Liver (tissue), 9 donors: ENCODE data around the gene BCLAF1. TPM values are rescaled to one million over a fixed set of nuclear protein-coding genes. Genes with fewer than 3 reads are reported as not detected.

Experiments used
- DNase-seq: peaks from one replicate; pipeline ENCODE4 v3.0.0-alpha.2; 2017; ENCODE audit warnings: low spot score
- H3K27ac ChIP-seq, 2 donors: one replicate each; pipeline ENCODE4 v1.7.0; 2013; ENCODE audit warnings: inconsistent platforms in 2 of 2, low read length in 2 of 2, control low read depth in 1 of 2, low read depth in 1 of 2, mild to moderate bottlenecking in 1 of 2
- H3K27me3 ChIP-seq, 4 donors: one replicate each; pipeline versions ENCODE4 v1.6.1 to v1.7.0; 2013; ENCODE audit warnings: low read length in 3 of 4, inconsistent platforms in 1 of 4, mild to moderate bottlenecking in 1 of 4, moderate library complexity in 1 of 4; ENCODE audit not compliant: control insufficient read depth in 4 of 4, insufficient read depth in 4 of 4
- H3K36me3 ChIP-seq, 4 donors: one replicate each; pipeline versions ENCODE4 v1.6.1 to v1.7.0; 2013; ENCODE audit warnings: low read length in 3 of 4, mild to moderate bottlenecking in 3 of 4, low read depth in 1 of 4, moderate library complexity in 1 of 4; ENCODE audit not compliant: control insufficient read depth in 4 of 4, insufficient read depth in 3 of 4
- H3K4me1 ChIP-seq, 4 donors: one replicate each; pipeline versions ENCODE4 v1.6.1 to v1.7.0; 2013; ENCODE audit warnings: low read length in 3 of 4, mild to moderate bottlenecking in 3 of 4, moderate library complexity in 1 of 4; ENCODE audit not compliant: control insufficient read depth in 4 of 4, insufficient read depth in 4 of 4
- H3K4me3 ChIP-seq, 3 donors: one replicate each; pipeline versions ENCODE4 v1.6.1 to v1.7.0; 2013; ENCODE audit warnings: low read length in 3 of 3, control low read depth in 1 of 3, low read depth in 1 of 3, mild to moderate bottlenecking in 1 of 3
- H3K9ac ChIP-seq, 2 donors: one replicate each; pipeline ENCODE4 v1.7.0; 2013; ENCODE audit warnings: low read length in 2 of 2, mild to moderate bottlenecking in 2 of 2, moderate library complexity in 2 of 2, control low read depth in 1 of 2, low read depth in 1 of 2
- H3K9me3 ChIP-seq, 4 donors: one replicate each; pipeline versions ENCODE4 v1.6.1 to v1.7.0; 2013; ENCODE audit warnings: low read length in 3 of 4; ENCODE audit not compliant: control insufficient read depth in 4 of 4
- ATF3 ChIP-seq: IDR thresholded peaks from 2 replicates; pipeline ENCODE4 v1.6.1; 2016; ENCODE audit warnings: antibody characterized with exemption
- CTCF ChIP-seq: fragments of 150-350 bp; IDR thresholded peaks from 2 replicates; pipeline ENCODE4 v1.5.1; 2017; ENCODE audit warnings: improper control_type of control experiment, low read depth, low read length; ENCODE audit not compliant: missing input control
- EGR1 ChIP-seq, 2 donors: IDR thresholded peaks; 2 replicates each; pipeline ENCODE4 v1.6.1; 2016 to 2018; ENCODE audit warnings: antibody characterized with exemption in 2 of 2, low read depth in 2 of 2
- FOXA1 ChIP-seq: IDR thresholded peaks from 2 replicates; pipeline ENCODE4 v1.6.1; 2016; ENCODE audit warnings: antibody characterized with exemption
- FOXA2 ChIP-seq: IDR thresholded peaks from 2 replicates; pipeline ENCODE4 v1.6.1; 2016; ENCODE audit warnings: antibody characterized with exemption
- GABPA ChIP-seq, 2 donors: IDR thresholded peaks in 1 of 2; conservative IDR thresholded peaks in 1 of 2; 2 replicates each; pipeline ENCODE4 v1.6.1; 2016; ENCODE audit warnings: antibody characterized with exemption in 2 of 2, mild to moderate bottlenecking in 1 of 2, moderate library complexity in 1 of 2
- HNF4A ChIP-seq, 2 donors: conservative IDR thresholded peaks; 2 replicates each; pipeline ENCODE4 v1.6.1; 2016; ENCODE audit warnings: antibody characterized with exemption in 2 of 2, mild to moderate bottlenecking in 2 of 2
- HNF4G ChIP-seq: IDR thresholded peaks from 2 replicates; pipeline ENCODE4 v1.6.1; 2016; ENCODE audit warnings: antibody characterized with exemption
- JUND ChIP-seq, 2 donors: IDR thresholded peaks; 2 replicates each; pipeline ENCODE4 v1.6.1; 2016; ENCODE audit warnings: antibody characterized with exemption in 2 of 2
- MAX ChIP-seq: IDR thresholded peaks from 2 replicates; pipeline ENCODE4 v1.6.1; 2016; ENCODE audit warnings: antibody characterized with exemption
- NR2F2 ChIP-seq: IDR thresholded peaks from 2 replicates; pipeline ENCODE4 v1.6.1; 2016; ENCODE audit warnings: antibody characterized with exemption
- RAD21 ChIP-seq, 2 donors: IDR thresholded peaks; 2 replicates each; pipeline ENCODE4 v1.6.1; 2016; ENCODE audit warnings: antibody characterized with exemption in 2 of 2, mild to moderate bottlenecking in 2 of 2
- REST ChIP-seq: IDR thresholded peaks from 2 replicates; pipeline ENCODE4 v1.6.1; 2016; ENCODE audit warnings: antibody characterized with exemption, mild to moderate bottlenecking
- RXRA ChIP-seq, 2 donors: IDR thresholded peaks; 2 replicates each; pipeline ENCODE4 v1.6.1; 2017 to 2018; ENCODE audit warnings: antibody characterized with exemption in 2 of 2, mild to moderate bottlenecking in 1 of 2
- SP1 ChIP-seq: IDR thresholded peaks from 2 replicates; pipeline ENCODE4 v1.6.1; 2018; ENCODE audit warnings: antibody characterized with exemption, mild to moderate bottlenecking
- TAF1 ChIP-seq: conservative IDR thresholded peaks from 2 replicates; pipeline ENCODE4 v1.6.1; 2016; ENCODE audit warnings: antibody characterized with exemption, mild to moderate bottlenecking
- YY1 ChIP-seq: IDR thresholded peaks from 2 replicates; pipeline ENCODE4 v1.6.1; 2016; ENCODE audit warnings: antibody characterized with exemption, mild to moderate bottlenecking
- ZBTB33 ChIP-seq: IDR thresholded peaks from 2 replicates; pipeline ENCODE4 v1.6.1; 2016; ENCODE audit warnings: antibody characterized with exemption
- WGBS: extraction: QIAGEN DNeasy Blood & Tissue Kit; methylation state at CpG from one replicate; pipeline ENCODE4 v1.1.7; 2013; 5-methylcytosine and 5-hydroxymethylcytosine counted together
- polyA plus RNA-seq, 2 donors: library from polyadenylated mRNA; stranded (reverse) in 1 of 2; unstranded in 1 of 2; fragments of 200-250 nt in 1 of 2; fragments of >200 nt in 1 of 2; fragmentation: Nextera tagmentation in 1 of 2; extraction: Ambion mirVana in 1 of 2; gene quantifications; one replicate each; pipeline versions ENCODE4 v1.2.1 to v1.2.3, GENCODE V29; 2013 to 2015
- total RNA-seq, 2 donors: library from RNA; depleted of rRNA; stranded (reverse); fragments of >200 nt; gene quantifications; one replicate each; pipeline ENCODE4 v1.2.3, GENCODE V29; 2014
- donor health status: healthy.
- donor health status: healthy.
- donor health status: healthy.
- donor health status: healthy.
- donor health status: healthy.

BCLAF1 gene
- total and polyA plus RNA-seq, 4 donors, result 11.7 to 60.5 (median 38.0) TPM

GRCh38 chr6:136337606-136338005, 48.0 kb upstream of the BCLAF1 start:
- Histone ChIP-seq H3K27me3 (no peaks in the 10 kb centered on the region), H3K4me3 (no peak overlapping the region), H3K27ac (no peak overlapping the region), H3K9ac (no peak overlapping the region), H3K9me3 (no peaks in the 10 kb centered on the region), H3K36me3 (no peaks in the 10 kb centered on the region), H3K4me1 (no peaks in the 10 kb centered on the region)
- DNase-seq, result no peak
- TF ChIP-seq NR2F2, result no peak
- no peak for TF ChIP-seq FOXA2
- TF ChIP-seq HNF4G, result no peak
- no peak for TF ChIP-seq FOXA1
- no peak for TF ChIP-seq REST
- TF ChIP-seq RXRA (IDR thresholded peaks at IDR 0.05), result no peak
- TF ChIP-seq SP1, result no peak
- TF ChIP-seq GABPA (IDR thresholded peaks at IDR 0.05 in 1 of 2, conservative IDR thresholded peaks at IDR 0.05 in 1 of 2), result no peak
- no peak for TF ChIP-seq JUND (IDR thresholded peaks at IDR 0.05)
- TF ChIP-seq ATF3, result no peak
- no peak for TF ChIP-seq MAX
- TF ChIP-seq YY1, result no peak
- no peak for TF ChIP-seq HNF4A (conservative IDR thresholded peaks at IDR 0.05)
- TF ChIP-seq TAF1, result no peak
- TF ChIP-seq RAD21 (IDR thresholded peaks at IDR 0.05), result no peak
- no peak for TF ChIP-seq CTCF
- TF ChIP-seq EGR1 (IDR thresholded peaks at IDR 0.05; ENCODE audit: low read depth in 2 of 2), result no peak
- no peak for TF ChIP-seq ZBTB33
- WGBS, result 88% methylated on average over 3 of the region's 3 CpGs
